CD4-positive, alpha-beta T cell treated with Interleukin-6 at 100 ng/mL for 8 hours (primary cell): ENCODE measurements around the gene HSD17B7.

ENCODE experiments used
- DNase-seq: peaks from one replicate; pipeline ENCODE4 v3.0.0-alpha.2; 2020; ENCODE audit warnings: mixed read lengths, low spot score

Gene HSD17B7

DNA sequence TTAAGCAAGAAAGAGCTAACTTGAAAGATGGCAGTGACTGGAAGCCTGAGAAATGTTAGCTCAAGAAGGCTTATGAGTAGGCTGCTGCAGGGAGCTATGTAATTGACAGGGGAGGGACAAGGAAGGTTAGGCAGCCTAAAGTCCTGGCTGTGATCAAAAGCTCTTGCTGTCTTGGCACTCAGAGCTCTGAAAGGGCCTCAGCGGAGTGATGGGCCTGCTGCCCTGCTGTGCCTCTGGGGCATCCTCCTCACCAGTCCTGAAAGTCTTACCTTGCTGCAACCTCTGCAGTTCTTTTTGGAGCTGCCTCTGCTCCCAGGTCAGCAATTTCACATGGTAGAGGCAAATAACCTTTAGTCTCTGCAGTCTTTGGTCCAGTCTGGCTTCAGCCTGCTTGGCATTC is 68.7 kb downstream of the HSD17B7 start:
- DNase-seq, result no peak

DNA sequence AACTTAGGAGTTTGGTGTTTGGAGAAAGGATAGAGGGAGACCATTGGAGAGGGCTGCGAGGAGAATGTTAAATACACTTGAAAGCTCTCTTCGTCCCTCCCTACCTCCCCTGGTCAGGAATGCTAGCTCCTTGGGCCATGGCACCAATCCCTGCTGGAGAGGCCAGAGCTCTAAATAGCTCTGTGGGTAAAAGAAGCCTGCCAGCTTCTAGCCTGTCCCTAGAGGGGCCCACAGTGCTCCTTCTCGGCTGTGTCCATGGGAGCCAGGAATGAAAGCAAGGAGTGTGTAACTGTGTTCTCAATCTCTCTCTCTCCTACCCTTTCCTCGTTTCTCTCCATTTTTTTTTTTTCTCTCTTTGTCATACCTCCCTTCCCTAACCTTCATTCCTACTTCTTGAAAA is 70.6 kb downstream of the HSD17B7 start, which contains the start of gene CCDC190:
Gene CCDC190, minus strand, starts transcription at position 75 of the 400 bp plus-strand sequence. CDS start 1,529 bp downstream, outside the sequence.
- no peak for DNase-seq

DNA sequence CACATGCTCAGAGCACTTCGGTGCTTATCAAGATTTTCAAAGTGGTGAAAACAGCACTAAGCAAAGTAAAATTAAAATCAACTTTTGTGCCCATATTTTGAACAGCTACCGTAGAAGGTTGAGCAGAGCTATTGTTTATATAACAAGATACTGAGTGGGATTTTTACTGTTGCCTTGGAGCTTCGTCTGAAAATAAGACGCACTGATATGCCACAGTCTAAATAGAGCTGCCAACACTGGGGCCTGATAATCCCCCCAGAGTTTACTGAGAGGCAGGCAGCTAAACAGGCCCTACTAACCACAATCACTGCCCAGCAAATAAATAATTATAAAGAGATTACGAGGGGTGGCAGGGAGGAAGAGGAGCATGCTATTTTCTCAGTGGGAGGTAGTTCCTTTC is 71.1 kb downstream of the HSD17B7 start:
- no peak for DNase-seq
